Stimulated activated naive B cell treated with anti-CD40 and anti-IgM and Interleukin-4, amounts not matched to agents 10 μg/mL and 1 μg/mL and 100 μg/mL, for 72 hours (primary cell): Measurements from ENCODE around the gene DLX5.
A peak's percentile ranks its signal among the peaks of the same experiment; 100 is the strongest.

Experiments used
- ATAC-seq, 2 donors: fragments of 150-1000 bp; cut with Tn5 transposase; replicated peaks; 2 replicates each; pipeline ENCODE4 v1.10.0; 2021; ENCODE audit warnings: moderate library complexity in 1 of 2
- DNase-seq: peaks from one replicate; pipeline ENCODE4 v3.0.0; 2021
- H3K27ac Mint-ChIP-seq: one replicate; pipeline ENCODE4 v1.8.0; 2022; ENCODE audit warnings: mild to moderate bottlenecking, mixed read lengths
- H3K27me3 Mint-ChIP-seq, 2 donors: one replicate each; pipeline ENCODE4 v1.8.0; 2022; ENCODE audit warnings: mixed read lengths in 2 of 2
- H3K36me3 Mint-ChIP-seq, 2 donors: one replicate each; pipeline ENCODE4 v1.8.0; 2022; ENCODE audit warnings: mixed read lengths in 2 of 2, mild to moderate bottlenecking in 1 of 2
- H3K4me1 Mint-ChIP-seq, 2 donors: one replicate each; pipeline ENCODE4 v1.8.0; 2022; ENCODE audit warnings: mixed read lengths in 2 of 2, mild to moderate bottlenecking in 1 of 2
- H3K4me3 Mint-ChIP-seq, 2 donors: one replicate each; pipeline ENCODE4 v1.8.0; 2022; ENCODE audit warnings: mild to moderate bottlenecking in 2 of 2, mixed read lengths in 2 of 2, moderate library complexity in 1 of 2
- H3K9me3 Mint-ChIP-seq, 2 donors: one replicate each; pipeline ENCODE4 v1.8.0; 2022; ENCODE audit warnings: mixed read lengths in 2 of 2, mild to moderate bottlenecking in 1 of 2

Gene DLX5

GRCh38 chr7:97022491-97023306, 1.9 kb downstream of the DLX5 start:
- Mint-ChIP-seq H3K4me1 (peaks cover 33 to 57% of the 10 kb centered on the region in 2 donors), H3K27me3 (peaks cover 80 to 99% of the 10 kb centered on the region in 2 donors), H3K27ac (peak overlapping the region; percentile 93), H3K9me3 (peaks cover 0 to 3% of the 10 kb centered on the region in 2 donors), H3K36me3 (peaks cover 7 to 20% of the 10 kb centered on the region in 2 donors), H3K4me3 (peak overlapping the region; percentile 26 to 48)
- no peak for DNase-seq
- ATAC-seq, result no peak

- Mint-ChIP-seq H3K4me3 (peak overlapping the region in 1 of 2 donors; percentile 42), H3K27me3 (peaks cover 85 to 99% of the 10 kb centered on the region in 2 donors), H3K4me1 (peaks cover 33 to 56% of the 10 kb centered on the region in 2 donors), H3K27ac (peak overlapping the region; percentile 93), H3K36me3 (peaks cover 7 to 21% of the 10 kb centered on the region in 2 donors), H3K9me3 (peaks cover 0 to 3% of the 10 kb centered on the region in 2 donors)
- no peak for DNase-seq
- no peak for ATAC-seq
Observed at GRCh38 chr7:97021747-97022490, 2.7 kb downstream of the DLX5 start.

DNA sequence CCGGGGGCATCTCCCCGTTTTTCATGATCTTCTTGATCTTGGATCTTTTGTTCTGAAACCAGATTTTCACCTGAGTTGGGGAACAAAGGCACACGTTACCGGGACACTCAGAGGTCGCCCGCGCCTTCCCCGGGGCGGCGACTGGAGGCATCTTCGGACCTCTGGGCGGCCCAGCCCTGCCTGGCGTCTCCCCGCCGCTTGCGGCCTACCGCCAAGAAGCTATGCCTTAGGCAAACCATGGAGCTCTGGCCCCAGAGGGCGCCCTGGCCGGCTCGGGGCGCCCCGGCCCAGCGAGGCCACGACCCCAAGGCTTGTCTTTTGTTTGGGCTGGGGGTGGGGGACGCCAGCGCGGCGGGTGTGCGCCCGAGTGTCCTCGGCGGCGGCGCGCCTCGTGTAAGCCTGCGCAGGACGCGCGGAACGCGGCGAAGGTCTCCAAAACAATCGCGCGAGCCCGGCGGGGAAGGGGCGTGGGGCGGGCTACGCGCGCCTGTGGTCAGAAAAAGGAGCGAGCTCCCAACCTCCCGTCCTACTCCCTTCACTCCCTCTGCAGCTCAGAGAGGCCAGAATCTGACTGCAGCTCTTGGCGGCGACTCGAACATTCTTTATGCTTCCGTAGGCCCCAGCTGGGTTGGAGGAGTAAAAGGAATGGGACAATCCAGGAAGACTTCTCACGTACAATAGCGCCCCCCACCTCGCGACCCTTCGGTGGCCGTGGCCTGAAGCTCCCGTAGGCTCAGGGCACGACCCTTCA, 3.5 kb downstream of the DLX5 start:
- Mint-ChIP-seq H3K4me1 (peaks cover 32 to 56% of the 10 kb centered on the region in 2 donors), H3K27ac (peak overlapping the region; percentile 47), H3K27me3 (peaks cover 86 to 99% of the 10 kb centered on the region in 2 donors), H3K9me3 (peaks cover 0 to 3% of the 10 kb centered on the region in 2 donors), H3K36me3 (peaks cover 9 to 24% of the 10 kb centered on the region in 2 donors), H3K4me3 (no peak overlapping the region)
- DNase-seq (no peak), ATAC-seq (no peak)

- Mint-ChIP-seq H3K4me1 (peaks cover 27 to 51% of the 10 kb centered on the region in 2 donors), H3K9me3 (peaks cover 0 to 3% of the 10 kb centered on the region in 2 donors), H3K27me3 (peaks cover 86 to 99% of the 10 kb centered on the region in 2 donors), H3K36me3 (peaks cover 9 to 20% of the 10 kb centered on the region in 2 donors), H3K27ac (peak overlapping the region; percentile 68), H3K4me3 (peak overlapping the region in 1 of 2 donors; percentile 35)
- ATAC-seq (no peak), DNase-seq (no peak)
Observed at GRCh38 chr7:97020601-97020995, 4.0 kb downstream of the DLX5 start.

DNA sequence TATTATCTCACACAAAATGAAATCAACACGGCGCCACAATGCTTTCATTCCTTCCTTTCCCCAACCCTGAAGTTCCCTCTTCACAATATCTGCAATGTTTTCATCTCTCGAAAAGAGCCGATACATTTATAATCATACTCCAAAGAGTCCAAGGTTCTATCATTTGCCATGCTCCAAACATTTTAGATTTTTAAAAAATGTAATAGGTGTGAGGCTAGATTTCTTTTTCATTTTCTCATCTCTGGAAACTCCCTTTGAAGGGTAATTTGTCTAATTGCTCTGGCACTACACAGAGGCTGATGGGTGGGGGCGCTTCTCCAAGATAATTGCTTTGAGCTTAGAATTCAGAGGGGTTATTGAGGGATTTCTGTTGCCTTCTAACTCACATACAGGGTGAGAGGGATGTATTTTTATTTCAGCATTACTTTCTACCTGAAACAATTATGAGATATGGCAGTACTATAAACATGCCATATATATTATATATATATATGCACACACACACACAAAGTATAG, 4.9 kb downstream of the DLX5 start:
- H3K4me3 Mint-ChIP-seq, result no peak overlapping the region
- H3K36me3 Mint-ChIP-seq, result peaks cover 9 to 20% of the 10 kb centered on the region in 2 donors
- no peak for DNase-seq
- H3K27ac Mint-ChIP-seq, result no peak overlapping the region
- peaks cover 89 to 99% of the 10 kb centered on the region in 2 donors for H3K27me3 Mint-ChIP-seq
- no peak for ATAC-seq
- peaks cover 0 to 3% of the 10 kb centered on the region in 2 donors for H3K9me3 Mint-ChIP-seq
- peaks cover 29 to 46% of the 10 kb centered on the region in 2 donors for H3K4me1 Mint-ChIP-seq

GRCh38 chr7:97018791-97019531, 5.7 kb downstream of the DLX5 start:
- H3K27ac Mint-ChIP-seq, result no peak overlapping the region
- peaks cover 23 to 38% of the 10 kb centered on the region in 2 donors for H3K4me1 Mint-ChIP-seq
- H3K9me3 Mint-ChIP-seq, result peaks cover 0 to under 1% of the 10 kb centered on the region in 2 donors
- no peak overlapping the region for H3K4me3 Mint-ChIP-seq
- peaks cover 89 to 99% of the 10 kb centered on the region in 2 donors for H3K27me3 Mint-ChIP-seq
- ATAC-seq, result no peak
- no peak for DNase-seq
- peaks cover 7 to 13% of the 10 kb centered on the region in 2 donors for H3K36me3 Mint-ChIP-seq

- peaks cover 4 to 10% of the 10 kb centered on the region in 2 donors for H3K36me3 Mint-ChIP-seq
- ATAC-seq, result no peak
- H3K4me3 Mint-ChIP-seq, result no peak overlapping the region
- DNase-seq, result no peak
- no peaks in the 10 kb centered on the region for H3K9me3 Mint-ChIP-seq
- peaks cover 21 to 34% of the 10 kb centered on the region in 2 donors for H3K4me1 Mint-ChIP-seq
- peak overlapping the region; percentile 59 for H3K27ac Mint-ChIP-seq
- peaks cover 87 to 98% of the 10 kb centered on the region in 2 donors for H3K27me3 Mint-ChIP-seq
Observed at GRCh38 chr7:97018126-97018601, 6.5 kb downstream of the DLX5 start.

GRCh38 chr7:97017192-97018125, 7.2 kb downstream of the DLX5 start:
- ATAC-seq, result no peak
- H3K4me1 Mint-ChIP-seq, result peaks cover 16 to 28% of the 10 kb centered on the region in 2 donors
- H3K27me3 Mint-ChIP-seq, result peaks cover 87 to 98% of the 10 kb centered on the region in 2 donors
- no peaks in the 10 kb centered on the region for H3K9me3 Mint-ChIP-seq
- H3K4me3 Mint-ChIP-seq, result peak overlapping the region; percentile 27 to 54
- H3K36me3 Mint-ChIP-seq, result peaks cover 2 to 8% of the 10 kb centered on the region in 2 donors
- DNase-seq, result no peak
- peak overlapping the region; percentile 87 for H3K27ac Mint-ChIP-seq

DNA sequence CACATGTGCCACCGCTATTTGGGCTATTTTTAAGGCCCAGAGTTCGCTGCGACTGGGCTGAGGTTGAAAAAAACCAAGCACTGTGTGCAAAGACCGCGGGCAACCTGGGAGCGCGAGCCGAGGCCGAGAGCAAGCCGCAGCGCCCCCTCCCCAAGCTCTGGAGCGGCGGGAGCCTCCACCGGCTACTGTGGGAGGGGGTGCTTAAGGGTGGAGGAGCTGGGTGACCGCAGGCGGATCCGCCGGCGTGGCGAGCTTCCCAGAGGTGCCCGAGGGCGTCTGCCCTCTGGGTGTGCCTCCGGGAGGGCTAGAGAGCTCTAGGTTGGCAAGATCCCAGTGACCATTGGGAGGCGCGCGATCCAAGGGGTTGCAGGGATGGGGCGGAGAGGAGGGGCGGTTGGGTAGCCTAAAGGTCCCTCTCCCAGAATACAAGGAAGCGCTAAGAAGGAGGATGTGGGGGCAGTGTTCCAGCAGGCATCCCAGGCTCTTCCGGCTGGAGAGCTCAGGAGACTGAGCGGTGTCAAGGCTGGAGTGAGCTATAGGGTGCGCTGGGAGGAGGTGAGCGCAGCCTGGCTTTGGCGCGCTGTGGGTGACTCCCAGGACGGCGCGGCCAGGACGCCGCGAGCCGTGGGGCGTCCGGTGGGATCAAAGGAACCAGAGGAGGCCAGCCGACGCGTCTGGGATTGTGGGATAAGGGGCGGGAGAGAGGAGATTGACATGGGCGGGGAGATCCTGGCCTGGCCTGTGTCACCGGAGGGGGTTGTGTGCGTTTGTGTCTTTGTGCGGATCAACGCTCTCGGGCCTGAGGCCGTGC, 8.0 kb downstream of the DLX5 start:
- Mint-ChIP-seq H3K27me3 (peaks cover 84 to 98% of the 10 kb centered on the region in 2 donors), H3K4me3 (no peak overlapping the region), H3K36me3 (peaks cover 2 to 4% of the 10 kb centered on the region in 2 donors), H3K9me3 (no peaks in the 10 kb centered on the region), H3K27ac (peak overlapping the region; percentile 87), H3K4me1 (peaks cover 12 to 22% of the 10 kb centered on the region in 2 donors)
- no peak for ATAC-seq
- no peak for DNase-seq

DNA sequence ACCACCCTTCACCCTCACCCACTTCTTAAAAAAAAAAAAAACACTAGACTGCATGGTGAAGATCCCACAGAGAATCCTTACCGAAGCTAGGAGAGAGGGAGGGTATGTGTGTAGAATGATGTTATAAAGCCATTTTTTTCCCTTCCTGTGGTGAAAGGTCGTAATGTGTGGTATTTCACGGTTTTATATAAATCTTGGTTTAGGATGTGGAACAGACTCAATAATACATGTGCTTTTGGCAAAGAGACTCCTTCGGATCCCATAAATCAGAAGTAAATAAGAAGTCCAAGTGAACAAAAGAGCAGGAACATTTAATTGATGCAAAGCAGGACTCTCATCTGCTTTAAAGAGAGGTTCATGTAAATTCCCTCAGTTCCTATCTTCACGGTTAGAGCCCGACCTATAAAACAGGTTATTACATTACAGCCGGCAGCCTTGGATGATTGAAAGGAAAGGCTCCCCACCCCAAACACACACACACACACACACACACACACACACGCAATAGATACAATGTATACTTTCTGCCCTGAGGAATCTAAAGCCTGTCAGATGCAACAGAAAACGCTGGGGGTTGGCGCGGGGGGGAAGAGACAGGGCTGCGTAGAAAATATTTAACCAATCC, 8.8 kb downstream of the DLX5 start:
- H3K27me3 Mint-ChIP-seq, result peaks cover 88 to 98% of the 10 kb centered on the region in 2 donors
- H3K4me1 Mint-ChIP-seq, result peaks cover 12 to 22% of the 10 kb centered on the region in 2 donors
- ATAC-seq (no peak), DNase-seq (no peak)
- H3K27ac Mint-ChIP-seq, result peak overlapping the region; percentile 31
- no peaks in the 10 kb centered on the region for H3K9me3 Mint-ChIP-seq
- H3K36me3 Mint-ChIP-seq, result peaks cover 2 to 4% of the 10 kb centered on the region in 2 donors
- no peak overlapping the region for H3K4me3 Mint-ChIP-seq

GRCh38 chr7:97015279-97015678, 9.4 kb downstream of the DLX5 start:
- no peaks in the 10 kb centered on the region for H3K9me3 Mint-ChIP-seq
- H3K27me3 Mint-ChIP-seq, result peaks cover 83 to 96% of the 10 kb centered on the region in 2 donors
- ATAC-seq (no peak), DNase-seq (no peak)
- H3K36me3 Mint-ChIP-seq, result peaks cover 2 to 4% of the 10 kb centered on the region in 2 donors
- peaks cover 12 to 22% of the 10 kb centered on the region in 2 donors for H3K4me1 Mint-ChIP-seq
- peak overlapping the region; percentile 25 for H3K27ac Mint-ChIP-seq
- no peak overlapping the region for H3K4me3 Mint-ChIP-seq
